NCI-H187 (cell line): ENCODE measurements around the gene FOXB1.

Source experiments
- DNase-seq, 2 experiments: peaks; one replicate each; lab custom pipeline; 2025; lab: John Stamatoyannopoulos, UW

Gene FOXB1

DNA sequence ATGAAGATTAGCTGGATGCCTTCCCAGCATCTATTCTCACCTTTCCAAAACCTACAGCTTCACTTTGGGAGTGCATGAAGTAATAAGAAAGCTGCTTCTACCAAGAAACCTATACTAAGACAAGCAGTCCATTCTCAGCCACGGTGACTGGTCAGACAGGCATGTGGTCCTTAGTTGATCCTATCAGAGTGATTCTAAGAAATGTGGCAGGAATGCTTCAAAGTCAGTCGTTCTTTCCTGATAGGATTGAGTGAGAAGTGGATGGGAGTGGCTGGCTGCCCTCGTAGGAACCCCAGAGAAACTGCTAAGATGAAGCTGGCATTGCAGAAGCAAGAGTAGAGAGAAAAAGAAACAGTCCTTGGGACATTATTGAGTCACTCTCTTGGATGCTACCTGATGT, 16.6 kb downstream of the FOXB1 start:
- DNase-seq, result no peak

DNA sequence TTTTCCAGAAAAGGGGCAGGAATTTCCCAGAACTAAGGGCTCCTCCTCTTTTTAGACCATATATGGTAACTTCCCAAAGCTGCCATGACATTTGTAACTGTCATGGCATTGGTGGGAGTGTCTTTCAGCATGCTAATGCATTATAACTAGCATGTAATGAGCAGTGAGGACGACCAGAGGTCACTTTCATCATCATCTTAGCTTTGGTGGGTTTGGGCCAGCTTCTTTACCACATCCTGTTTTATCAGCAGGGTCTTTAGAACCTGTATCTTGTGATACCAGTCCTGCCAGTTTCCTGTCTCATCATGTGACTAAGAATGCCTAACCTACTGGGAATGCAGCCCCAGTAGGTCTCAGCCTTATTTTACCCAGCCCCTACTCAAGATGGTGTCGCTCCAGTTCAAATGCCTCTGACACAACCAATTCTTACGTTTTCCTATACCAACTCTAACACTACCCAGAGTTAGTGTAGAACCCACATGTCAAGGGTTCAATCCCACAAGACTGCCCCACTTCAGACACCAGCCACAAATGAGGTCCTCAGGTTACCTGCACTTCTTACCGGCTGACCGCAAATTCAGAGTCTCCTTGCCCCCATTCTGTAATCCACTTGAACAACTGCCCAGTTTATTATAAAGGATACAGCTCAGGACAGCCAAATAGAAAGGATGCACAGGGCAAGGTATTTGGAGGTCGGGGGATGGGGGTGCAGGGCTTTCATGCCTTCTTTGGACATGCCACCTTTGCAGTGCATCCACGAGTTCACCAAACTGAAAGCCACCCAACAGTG, 17.7 kb downstream of the FOXB1 start:
- no peak for DNase-seq

DNA sequence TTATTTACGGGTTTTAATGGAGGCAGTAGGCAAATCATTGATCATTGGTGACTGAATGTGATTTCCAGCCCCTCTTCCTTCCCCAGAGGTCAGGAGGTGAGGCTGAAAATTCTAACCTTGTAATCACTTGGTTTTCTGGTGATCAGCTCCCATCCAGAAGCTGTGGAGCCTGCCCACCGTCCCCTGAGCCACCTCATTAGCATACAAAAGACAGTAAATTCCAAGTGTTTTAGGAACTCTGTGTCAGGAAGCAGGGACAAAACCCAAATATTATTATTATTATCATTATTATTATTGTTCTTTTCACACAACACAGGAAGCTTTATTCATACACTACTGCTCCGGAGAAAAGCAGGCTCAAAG, 18.2 kb downstream of the FOXB1 start:
- no peak for DNase-seq

DNA sequence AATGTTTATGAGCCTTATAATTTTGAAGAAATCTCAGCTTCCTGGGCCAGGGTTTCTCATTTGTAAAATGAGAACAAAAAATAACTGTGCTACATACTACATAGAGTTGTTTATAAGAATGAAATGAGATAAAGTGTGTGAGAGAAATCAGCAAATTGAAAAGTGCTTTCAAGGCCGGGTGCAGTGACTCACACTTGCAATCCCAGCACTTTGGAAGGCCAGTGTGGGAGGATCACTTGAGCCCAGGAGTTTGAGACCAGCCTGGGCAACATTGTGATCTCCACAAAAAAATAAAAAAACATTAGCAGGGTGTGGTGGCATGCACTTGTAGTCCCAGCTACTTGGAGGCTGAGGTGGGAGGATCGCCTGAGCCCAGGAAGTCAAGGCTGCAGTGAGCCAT, 22.4 kb downstream of the FOXB1 start:
- no peak for DNase-seq

DNA sequence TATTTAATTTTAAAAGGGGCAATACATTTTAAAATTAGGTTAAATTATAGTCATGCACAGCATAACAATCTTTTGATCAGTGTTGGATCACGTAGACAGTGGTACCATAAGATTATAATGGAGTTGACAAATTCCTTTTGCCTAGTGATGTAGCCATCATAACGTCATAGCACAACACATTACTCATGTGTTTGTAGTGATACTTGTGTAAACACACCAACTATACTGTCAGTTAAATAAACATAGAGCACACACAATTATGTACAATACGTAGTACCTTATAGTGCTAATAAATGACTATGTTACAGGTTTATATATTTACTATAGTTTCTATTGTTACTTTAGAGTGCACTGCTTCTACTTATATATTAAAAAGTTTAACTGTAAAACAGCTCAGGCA, 31.2 kb downstream of the FOXB1 start:
- DNase-seq, result no peak

DNA sequence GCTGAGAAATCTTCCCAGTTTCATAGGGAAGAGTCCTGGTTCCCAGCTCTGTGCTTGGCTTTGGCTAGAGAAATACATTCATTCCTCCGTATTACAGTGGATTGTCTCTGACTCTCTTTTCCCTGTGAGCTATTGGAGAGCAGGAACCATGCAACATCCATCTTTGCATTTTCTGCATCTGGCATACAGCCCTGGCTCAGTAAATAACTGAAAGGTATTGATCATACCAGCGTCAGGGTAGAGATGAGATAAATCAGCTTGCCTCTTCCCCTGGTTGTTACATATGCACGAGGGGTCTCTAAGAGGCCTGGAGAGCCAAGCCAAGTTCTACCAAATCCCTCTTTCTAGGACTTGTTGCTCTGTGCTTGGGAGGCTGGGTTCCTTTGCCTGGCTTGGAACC, 35.2 kb downstream of the FOXB1 start:
- DNase-seq, result no peak

DNA sequence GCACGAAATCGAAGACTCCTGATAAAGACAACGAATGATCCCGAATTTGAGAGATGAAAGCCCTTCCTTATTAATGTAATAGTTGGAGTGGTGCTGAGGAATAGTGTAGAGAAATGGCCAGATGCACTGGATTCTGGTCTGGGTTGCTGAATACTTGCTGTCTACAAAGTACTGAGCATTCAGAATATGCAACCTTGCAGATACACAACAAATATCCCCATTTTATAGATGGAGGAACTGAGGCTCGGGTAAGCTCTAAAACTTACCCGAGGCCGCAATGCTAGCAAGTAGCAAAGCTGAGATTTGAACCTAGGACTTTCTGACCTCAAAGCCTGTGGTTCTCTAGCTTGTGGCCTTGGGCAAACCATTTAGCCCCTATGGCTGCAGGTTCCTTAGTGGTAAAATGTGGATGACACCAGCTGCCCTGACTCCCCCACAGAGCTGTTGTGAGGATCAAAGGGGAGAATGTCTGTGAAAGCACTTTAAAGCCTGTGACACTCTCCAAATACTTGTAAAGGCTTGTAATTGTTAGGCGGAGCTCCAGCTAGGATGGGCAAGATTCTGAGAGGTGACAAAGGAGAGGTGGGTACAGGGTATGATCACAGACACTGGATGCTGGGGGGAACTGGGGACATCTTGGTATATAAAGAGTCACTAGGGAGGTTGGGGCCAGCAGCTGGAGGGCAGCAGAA, 39.8 kb downstream of the FOXB1 start:
- no peak for DNase-seq

DNA sequence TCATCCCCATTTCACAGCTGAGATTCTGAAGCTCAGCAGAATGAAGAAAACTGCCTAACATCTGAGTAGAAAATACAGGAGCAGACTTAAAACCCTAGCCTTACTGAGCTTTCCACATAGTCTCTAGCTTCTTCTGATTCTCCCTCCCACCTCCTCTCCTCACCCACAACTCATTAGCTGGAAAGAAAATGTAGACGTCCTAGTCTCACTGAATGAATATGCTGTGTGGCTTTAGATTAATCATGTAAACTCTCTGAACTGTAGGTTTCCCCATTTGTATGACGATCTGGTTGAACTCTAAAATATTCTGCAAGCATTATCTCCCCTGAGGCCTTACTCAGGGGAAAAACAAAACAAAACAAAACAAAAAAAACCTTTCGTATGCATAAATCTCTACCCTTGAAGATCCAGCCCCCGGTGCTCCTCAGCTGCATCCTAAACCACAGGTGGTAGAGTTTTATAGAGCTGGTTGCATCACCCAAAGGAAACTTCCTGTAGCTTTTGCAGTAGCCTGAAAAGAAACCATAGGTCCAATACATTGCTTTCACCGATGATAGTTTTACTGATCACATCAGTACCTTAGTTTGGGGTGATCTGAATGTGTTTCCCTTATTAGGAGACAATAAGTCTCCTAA, 40.6 kb downstream of the FOXB1 start:
- DNase-seq, result no peak

DNA sequence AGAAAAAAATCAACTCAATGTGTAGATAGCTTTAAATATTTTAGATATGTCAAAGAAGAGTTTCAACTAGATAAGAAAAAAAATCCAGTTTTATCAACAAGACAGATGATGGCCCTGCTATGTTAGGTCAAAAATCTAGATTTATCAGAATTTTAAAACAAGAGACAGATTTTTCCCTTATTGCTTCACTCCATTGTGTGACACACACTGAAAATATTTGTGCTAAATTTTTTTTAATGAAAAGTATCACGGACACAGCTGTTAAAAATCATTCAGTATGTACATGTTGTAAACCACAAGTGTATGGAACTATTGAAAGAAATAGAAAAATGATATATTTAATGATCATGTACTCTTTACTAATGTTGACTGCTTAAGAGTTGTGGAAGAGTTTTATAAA, 43.6 kb downstream of the FOXB1 start:
- no peak for DNase-seq

DNA sequence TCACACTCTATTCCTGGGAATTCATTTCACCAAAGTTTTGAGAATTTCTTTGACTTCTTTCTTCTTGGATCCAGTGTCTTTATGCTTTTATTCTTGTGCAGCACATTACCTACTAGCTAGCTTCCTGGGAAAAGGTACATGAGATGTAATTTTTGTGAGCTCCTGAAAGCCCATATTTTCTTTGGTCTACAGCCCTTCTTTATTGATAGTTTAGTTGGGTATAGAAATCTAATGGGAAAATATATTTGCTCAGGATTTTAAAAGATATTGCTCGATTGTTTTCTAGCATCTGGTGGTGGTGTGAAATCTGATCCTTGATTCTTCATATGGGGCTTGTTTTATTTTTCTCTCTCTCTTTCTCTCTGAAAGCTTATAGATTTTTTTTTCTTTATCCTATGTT, 45.8 kb downstream of the FOXB1 start:
- DNase-seq, result no peak

DNA sequence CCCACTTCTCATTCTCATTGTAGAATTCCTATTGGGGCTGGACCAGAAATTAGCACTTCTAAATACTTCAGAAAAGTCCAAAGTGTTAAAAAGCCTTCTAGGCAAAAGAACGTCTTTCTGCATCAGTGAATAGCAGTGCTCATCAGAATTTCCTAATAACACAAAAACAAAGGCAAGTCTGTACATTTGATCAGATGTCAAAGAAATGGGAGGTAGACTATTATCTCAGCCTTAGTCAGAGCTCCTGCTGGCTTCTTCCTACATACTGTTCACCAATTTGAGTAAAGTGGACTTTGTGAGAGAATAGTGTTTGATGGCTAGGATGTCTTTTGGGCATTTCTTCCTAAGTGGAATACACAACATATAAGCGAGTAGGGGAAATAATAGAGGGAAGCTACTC, 48.7 kb downstream of the FOXB1 start:
- no peak for DNase-seq

DNA sequence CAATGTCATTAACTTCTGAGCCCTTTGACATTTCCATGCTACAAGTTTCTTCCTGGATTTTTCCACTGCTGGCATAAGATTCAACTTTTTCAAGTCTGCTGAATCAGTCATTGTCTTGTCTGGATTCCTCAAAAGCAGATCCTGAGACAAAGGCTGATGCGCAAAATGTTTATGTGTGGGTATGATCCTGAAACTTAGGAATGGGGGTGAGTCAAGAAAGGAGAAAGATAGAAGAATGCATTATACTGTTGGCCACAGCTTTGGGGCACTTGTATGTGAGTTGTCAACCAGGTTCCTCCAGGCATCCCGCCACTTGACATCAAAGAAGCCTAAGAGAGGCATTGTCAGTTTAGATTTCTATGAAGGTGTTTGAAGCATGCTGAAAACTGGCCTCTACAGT, 50.4 kb downstream of the FOXB1 start:
- DNase-seq, result no peak
